Loucy (cell line): ENCODE results near the gene PTGR3.

Source experiments
- H2AFZ ChIP-seq: fragments of 200-600 bp; sonication (generic); 2 replicates; pipeline ENCODE4 v1.6.0; 2016; ENCODE audit warnings: antibody characterized with exemption, mild to moderate bottlenecking, low read length, moderate library complexity
- H3F3A ChIP-seq: fragments of 200-600 bp; 2 replicates; pipeline ENCODE4 v1.6.0; 2016; ENCODE audit warnings: antibody characterized with exemption, low read depth, mild to moderate bottlenecking
- H3K27me3 ChIP-seq: fragments of 200-600 bp; sonication (generic); 2 replicates; pipeline ENCODE4 v1.6.1; 2014; ENCODE audit warnings: low read length, mild to moderate bottlenecking; ENCODE audit not compliant: insufficient read depth, poor library complexity, severe bottlenecking
- H3K36me3 ChIP-seq: fragments of 200-600 bp; sonication (generic); 2 replicates; pipeline ENCODE4 v1.6.1; 2016; ENCODE audit warnings: low read length; ENCODE audit not compliant: insufficient read depth
- H3K4me1 ChIP-seq: fragments of 200-600 bp; sonication (generic); 2 replicates; pipeline ENCODE4 v1.5.1; 2014; ENCODE audit warnings: low read length, mild to moderate bottlenecking; ENCODE audit not compliant: insufficient read depth, poor library complexity, severe bottlenecking
- H3K4me2 ChIP-seq: fragments of 200-600 bp; sonication (generic); 2 replicates; pipeline ENCODE4 v1.6.0; 2014; ENCODE audit warnings: antibody characterized with exemption, low read length, low read depth, mild to moderate bottlenecking; ENCODE audit not compliant: poor library complexity, severe bottlenecking
- H3K4me3 ChIP-seq: fragments of 200-600 bp; sonication (generic); 2 replicates; pipeline ENCODE4 v1.5.1; 2014; ENCODE audit warnings: low read length, mild to moderate bottlenecking, mixed read lengths; ENCODE audit not compliant: poor library complexity, severe bottlenecking
- H3K79me2 ChIP-seq: fragments of 200-600 bp; sonication (generic); 2 replicates; pipeline ENCODE4 v1.6.1; 2014; ENCODE audit warnings: low read length; ENCODE audit not compliant: insufficient read depth
- H3K9ac ChIP-seq: fragments of 200-600 bp; sonication (generic); 2 replicates; pipeline ENCODE4 v1.6.0; 2014; ENCODE audit warnings: mild to moderate bottlenecking, low read depth, low read length, moderate library complexity; ENCODE audit not compliant: poor library complexity, severe bottlenecking
- H3K9me2 ChIP-seq: fragments of 200-600 bp; sonication (generic); replicated peaks from 2 replicates; pipeline ENCODE4 v1.6.1; 2016; ENCODE audit warnings: low read depth, low read length, mixed read lengths
- H3K9me3 ChIP-seq: fragments of 200-600 bp; sonication (generic); 2 replicates; pipeline ENCODE4 v1.6.1; 2014; ENCODE audit warnings: mild to moderate bottlenecking, antibody characterized with exemption, low read length, low read depth; ENCODE audit not compliant: insufficient read depth
- H4K20me1 ChIP-seq: fragments of 200-600 bp; sonication (generic); 2 replicates; pipeline ENCODE4 v1.6.0; 2014; ENCODE audit warnings: antibody characterized with exemption, low read length, mild to moderate bottlenecking; ENCODE audit not compliant: insufficient read depth, poor library complexity, severe bottlenecking
- CTCF ChIP-seq: fragments of 200-600 bp; sonication (generic); conservative IDR thresholded peaks from 2 replicates; pipeline ENCODE4 v1.5.1; 2014; ENCODE audit warnings: mild to moderate bottlenecking, antibody characterized with exemption, low read length
- EZH2phosphoT487 ChIP-seq: fragments of 200-600 bp; IDR thresholded peaks from 2 replicates; pipeline ENCODE4 v1.6.1; 2018; ENCODE audit warnings: antibody characterized with exemption, mild to moderate bottlenecking, moderate library complexity, borderline replicate concordance

PTGR3 gene

DNA sequence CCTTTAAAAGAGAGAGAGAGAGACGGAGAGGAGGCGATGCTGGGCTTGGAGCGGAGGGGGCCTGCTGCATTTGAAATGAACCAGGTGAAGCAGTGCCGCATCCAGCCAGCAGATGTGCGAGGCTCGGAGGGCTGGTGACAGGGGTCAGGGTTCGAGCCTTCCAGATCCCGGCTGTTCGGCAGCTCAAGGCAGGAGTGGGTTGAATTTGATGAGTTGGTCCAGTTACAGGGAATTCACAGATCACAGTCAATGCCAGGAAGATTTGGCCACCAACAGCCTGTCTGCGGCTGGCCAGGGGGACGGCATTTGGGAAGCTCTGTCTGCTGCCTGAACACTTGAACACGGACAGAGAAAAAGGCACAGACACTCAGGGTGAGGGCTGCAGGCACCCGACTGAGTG is 48.6 kb downstream of the PTGR3 start:
- Histone ChIP-seq H3K9me3 (no peaks in the 10 kb centered on the region), H3K9me2 (no peaks in the 10 kb centered on the region), H3K4me2 (peak overlapping the region; percentile 79), H2AFZ (no peak overlapping the region; the same call in 1 of the 2 replicates), H3K9ac (no peak overlapping the region), H4K20me1 (no peaks in the 10 kb centered on the region), H3K4me3 (no peak overlapping the region), H3K4me1 (peaks cover 14% of the 10 kb centered on the region), H3K79me2 (no peaks in the 10 kb centered on the region), H3K27me3 (no peaks in the 10 kb centered on the region), H3F3A (no peaks in the 10 kb centered on the region), H3K36me3 (no peaks in the 10 kb centered on the region)
- TF ChIP-seq CTCF (no peak), EZH2phosphoT487 (no peak)

DNA sequence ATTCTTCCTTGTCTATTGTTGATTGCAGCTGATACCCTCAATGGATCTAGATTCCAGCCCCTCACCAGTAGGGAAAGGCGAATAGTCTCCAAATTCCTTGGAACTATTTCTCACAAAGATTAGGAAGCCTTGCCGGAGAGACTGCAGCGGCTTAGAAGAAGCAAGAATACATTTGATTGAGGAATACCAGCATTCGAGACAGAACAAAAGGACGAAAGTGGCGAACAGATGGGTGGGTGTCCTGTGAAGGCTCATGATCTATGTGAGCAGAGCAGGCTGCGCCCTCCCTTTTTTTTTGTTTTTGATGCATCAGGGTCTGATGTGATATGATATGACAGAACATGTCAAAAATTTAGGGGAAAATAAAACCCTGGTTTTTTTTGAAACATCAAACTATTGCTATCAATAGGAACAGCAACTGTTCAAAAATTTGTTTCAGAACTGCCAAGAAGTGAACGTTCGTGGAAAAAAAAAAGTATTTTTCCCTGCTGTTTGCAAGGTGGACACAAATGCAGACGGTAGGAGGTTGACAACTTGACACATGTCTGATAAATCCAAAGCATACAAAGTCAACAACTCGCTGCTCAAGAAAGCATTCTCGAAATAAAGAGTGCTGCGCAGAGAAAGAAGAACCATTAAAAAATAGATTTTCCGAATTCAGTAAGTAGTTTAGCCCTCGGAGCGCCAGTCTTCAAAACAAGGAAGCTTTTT is 49.1 kb downstream of the PTGR3 start:
- Histone ChIP-seq H3K4me1 (peaks cover 14% of the 10 kb centered on the region), H3K79me2 (no peaks in the 10 kb centered on the region), H3F3A (no peaks in the 10 kb centered on the region), H3K9ac (no peak overlapping the region), H3K36me3 (no peaks in the 10 kb centered on the region), H3K4me3 (no peak overlapping the region), H3K27me3 (no peaks in the 10 kb centered on the region), H2AFZ (no peak overlapping the region), H3K4me2 (no peak overlapping the region), H3K9me3 (no peaks in the 10 kb centered on the region), H4K20me1 (no peaks in the 10 kb centered on the region), H3K9me2 (no peaks in the 10 kb centered on the region)
- TF ChIP-seq EZH2phosphoT487 (no peak), CTCF (no peak)

- H3K79me2 ChIP-seq, result no peaks in the 10 kb centered on the region
Measured at GRCh38 chr18:75159238-75159518, 49.8 kb downstream of the PTGR3 start.

More at GRCh38 chr18:75159238-75159518, 49.8 kb downstream of the PTGR3 start:
- no peak overlapping the region for H3K4me3 ChIP-seq
- no peak overlapping the region for H2AFZ ChIP-seq
- H4K20me1 ChIP-seq, result no peaks in the 10 kb centered on the region
- no peaks in the 10 kb centered on the region for H3K9me3 ChIP-seq
- no peaks in the 10 kb centered on the region for H3K9me2 ChIP-seq
- peaks cover 14% of the 10 kb centered on the region for H3K4me1 ChIP-seq
- H3K4me2 ChIP-seq, result no peak overlapping the region
- H3K36me3 ChIP-seq, result no peaks in the 10 kb centered on the region
- H3K27me3 ChIP-seq, result no peaks in the 10 kb centered on the region
- no peaks in the 10 kb centered on the region for H3F3A ChIP-seq
- TF ChIP-seq CTCF (no peak), EZH2phosphoT487 (no peak)
- H3K9ac ChIP-seq, result no peak overlapping the region
